OCI-LY3 (cell line): ENCODE results near the gene MEG3.

ENCODE experiments used
- H2AFZ ChIP-seq: fragments of 200-600, 300-600 bp; shearing (Covaris generic); 2 replicates; pipeline ENCODE4 v1.6.0; 2014; ENCODE audit warnings: antibody characterized with exemption, low read depth, low read length
- H3K27ac ChIP-seq: fragments of 200-600, 300-600 bp; sonication (generic); 2 replicates; pipeline ENCODE4 v1.5.1; 2014; ENCODE audit warnings: mild to moderate bottlenecking, low read length, moderate library complexity, mixed read lengths
- H3K27me3 ChIP-seq: fragments of 200-600, 300-600 bp; sonication (generic); 2 replicates; pipeline ENCODE4 v1.6.1; 2014; ENCODE audit warnings: low read depth, low read length, mixed read lengths
- H3K36me3 ChIP-seq: fragments of 200-600, 300-600 bp; sonication (generic); replicated peaks from 2 replicates; pipeline ENCODE3; 2014; ENCODE audit warnings: low read depth, low read length, mixed read lengths
- H3K4me1 ChIP-seq: fragments of 300-600, 200-600 bp; sonication (generic); 2 replicates; pipeline ENCODE4 v1.6.1; 2014; ENCODE audit warnings: low read length, mixed read lengths
- H3K4me2 ChIP-seq: fragments of 200-600, 300-600 bp; sonication (generic); 2 replicates; pipeline ENCODE4 v1.6.1; 2014; ENCODE audit warnings: low read length, mixed read lengths
- H3K4me3 ChIP-seq: fragments of 300-600, 200-600 bp; sonication (generic); 2 replicates; pipeline ENCODE4 v1.5.1; 2014; ENCODE audit warnings: antibody characterized with exemption, mild to moderate bottlenecking, low read length, moderate library complexity
- H3K79me2 ChIP-seq: fragments of 300-600, 200-600 bp; shearing (Covaris generic); 2 replicates; pipeline ENCODE4 v1.6.1; 2014; ENCODE audit warnings: mild to moderate bottlenecking, low read length, mixed read lengths
- H3K9ac ChIP-seq: fragments of 300-600, 200-600 bp; shearing (Covaris generic); 2 replicates; pipeline ENCODE4 v1.6.0; 2014; ENCODE audit warnings: mild to moderate bottlenecking, low read length, moderate library complexity
- H3K9me3 ChIP-seq: fragments of 200-600, 300-600 bp; shearing (Covaris generic); 2 replicates; pipeline ENCODE4 v1.6.1; 2014; ENCODE audit warnings: low read length, mixed read lengths; ENCODE audit not compliant: insufficient read depth
- H4K20me1 ChIP-seq: fragments of 200-600, 300-600 bp; sonication (generic); 2 replicates; pipeline ENCODE4 v1.6.1; 2016; ENCODE audit warnings: low read length, mixed read lengths; ENCODE audit not compliant: insufficient read depth
- CTCF ChIP-seq: fragments of 200-600, 300-600 bp; sonication (generic); IDR thresholded peaks from 2 replicates; pipeline ENCODE4 v1.5.1; 2014; ENCODE audit warnings: antibody characterized with exemption, low read length, low read depth
- EZH2phosphoT487 ChIP-seq: fragments of 200-600 bp; shearing (Covaris generic); IDR thresholded peaks from 2 replicates; pipeline ENCODE4 v1.6.1; 2018; ENCODE audit warnings: antibody characterized with exemption, mixed run types, low read depth

The MEG3 gene

GRCh38 chr14:100844421-100844820 lies 18.5 kb downstream of the MEG3 start:
- Histone ChIP-seq H3K36me3 (no peaks in the 10 kb centered on the region), H3K27me3 (no peaks in the 10 kb centered on the region; the same call in 1 of the 2 replicates), H3K4me1 (0 out of 2 replicates have a peak, but pooled peaks cover 3% of the 10 kb centered on the region), H3K79me2 (no peaks in the 10 kb centered on the region), H3K9me3 (no peaks in the 10 kb centered on the region), H3K4me2 (no peak overlapping the region), H4K20me1 (no peaks in the 10 kb centered on the region), H3K27ac (no peak overlapping the region), H3K9ac (no peak overlapping the region), H3K4me3 (no peak overlapping the region), H2AFZ (no peak overlapping the region)
- no peak for TF ChIP-seq EZH2phosphoT487
- TF ChIP-seq CTCF = no peak

DNA sequence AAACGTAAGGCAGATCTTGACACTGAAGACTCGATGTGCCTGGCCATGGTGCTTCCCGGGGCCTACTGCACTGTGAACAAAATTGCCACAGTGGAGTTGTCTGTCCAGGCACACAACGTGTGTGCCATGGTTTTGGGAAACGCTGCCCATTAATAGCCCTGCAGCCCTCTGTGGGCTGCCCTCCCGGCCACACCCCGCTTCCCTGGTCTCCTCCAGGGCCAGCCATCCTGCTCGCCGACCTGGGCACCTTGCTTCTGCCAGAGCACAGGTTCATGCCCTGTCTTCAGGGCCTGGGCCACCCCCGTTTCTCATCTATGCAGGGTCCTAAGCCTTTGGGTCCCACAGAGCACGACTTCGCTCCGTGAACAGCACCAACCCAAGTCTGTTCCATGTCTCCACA lies 18.9 kb downstream of the MEG3 start:
- no peaks in the 10 kb centered on the region for H3K79me2 ChIP-seq
- no peak for TF ChIP-seq CTCF
- no peak for TF ChIP-seq EZH2phosphoT487
- no peaks in the 10 kb centered on the region for H3K9me3 ChIP-seq
- H4K20me1 ChIP-seq = no peaks in the 10 kb centered on the region
- no peaks in the 10 kb centered on the region; the same call in 1 of the 2 replicates for H3K27me3 ChIP-seq
- no peak overlapping the region for H3K9ac ChIP-seq
- H3K4me1 ChIP-seq = 0 out of 2 replicates have a peak, but pooled peaks cover 3% of the 10 kb centered on the region
- H3K36me3 ChIP-seq = no peaks in the 10 kb centered on the region
- H3K27ac ChIP-seq = no peak overlapping the region
- no peak overlapping the region for H3K4me3 ChIP-seq
- H2AFZ ChIP-seq = no peak overlapping the region
- no peak overlapping the region for H3K4me2 ChIP-seq

DNA sequence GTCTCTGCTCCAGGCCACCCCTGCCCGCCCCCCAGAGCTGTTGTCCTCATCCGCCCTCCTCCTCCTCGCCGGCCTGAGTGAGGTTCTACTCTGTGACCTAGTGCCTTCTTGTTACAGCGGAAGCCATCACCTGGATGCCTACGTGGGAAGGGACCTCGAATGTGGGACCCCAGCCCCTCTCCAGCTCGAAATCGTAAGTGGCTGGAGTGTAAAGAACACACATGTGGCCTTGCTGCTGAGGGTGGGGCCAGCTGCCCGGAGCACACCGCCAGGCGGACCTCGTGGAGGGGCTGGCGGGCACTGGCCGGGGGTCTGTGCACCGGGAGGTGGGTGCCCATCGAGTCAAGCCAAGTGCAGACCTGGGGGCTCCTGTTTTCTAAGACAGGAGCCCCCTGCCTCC lies 19.4 kb downstream of the MEG3 start:
- Histone ChIP-seq H3K4me2 (no peak overlapping the region), H3K4me1 (0 out of 2 replicates have a peak, but pooled peaks cover 3% of the 10 kb centered on the region), H3K27ac (no peak overlapping the region), H3K4me3 (no peak overlapping the region), H3K27me3 (no peaks in the 10 kb centered on the region; the same call in 1 of the 2 replicates), H4K20me1 (no peaks in the 10 kb centered on the region), H3K9me3 (no peaks in the 10 kb centered on the region), H2AFZ (no peak overlapping the region), H3K79me2 (no peaks in the 10 kb centered on the region), H3K9ac (no peak overlapping the region), H3K36me3 (no peaks in the 10 kb centered on the region)
- TF ChIP-seq EZH2phosphoT487 (no peak), CTCF (no peak)

DNA sequence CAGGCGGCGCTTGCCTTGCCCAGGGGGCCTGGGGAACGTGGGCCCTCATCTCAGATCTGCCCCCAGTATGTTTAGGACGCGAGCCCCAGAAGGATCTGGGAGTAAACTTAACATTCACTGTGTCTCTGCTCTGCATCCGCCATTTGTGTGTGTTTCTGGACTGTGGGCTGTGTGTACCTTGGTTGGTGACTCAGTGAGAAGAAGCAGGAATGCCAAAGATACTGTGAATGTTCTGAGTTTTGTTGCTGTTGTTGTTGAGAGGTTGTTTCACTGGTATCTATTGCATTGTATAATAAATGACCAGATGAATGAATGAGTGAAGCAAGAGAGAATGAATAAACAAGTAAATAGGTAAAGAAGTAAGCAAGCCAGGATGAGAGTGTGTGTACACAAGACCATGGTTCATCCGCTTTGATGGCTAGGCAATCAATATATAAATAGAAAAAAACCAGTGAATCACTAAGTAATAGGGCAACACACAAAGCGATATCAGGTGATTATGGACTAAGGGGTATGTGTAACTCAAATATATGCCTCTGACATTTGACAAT lies 20.5 kb downstream of the MEG3 start:
- TF ChIP-seq EZH2phosphoT487 = no peak
- TF ChIP-seq CTCF = no peak
- H3K36me3 ChIP-seq = no peaks in the 10 kb centered on the region
- H3K27ac ChIP-seq = no peak overlapping the region
- no peak overlapping the region for H3K4me2 ChIP-seq
- H4K20me1 ChIP-seq = no peaks in the 10 kb centered on the region
- no peaks in the 10 kb centered on the region; the same call in 1 of the 2 replicates for H3K27me3 ChIP-seq
- H2AFZ ChIP-seq = no peak overlapping the region
- H3K79me2 ChIP-seq = no peaks in the 10 kb centered on the region
- no peaks in the 10 kb centered on the region for H3K9me3 ChIP-seq
- H3K4me3 ChIP-seq = no peak overlapping the region
- no peak overlapping the region for H3K9ac ChIP-seq
- H3K4me1 ChIP-seq = 0 out of 2 replicates have a peak, but pooled peaks cover 3% of the 10 kb centered on the region
